ENCODE measurements around the gene SOS2. TPM values are rescaled to one million over a fixed set of nuclear protein-coding genes. Genes with fewer than 3 reads are reported as not detected.

Gene SOS2
- total RNA-seq, 1 experiment from 2014 or later, result 11.7 TPM

DNA sequence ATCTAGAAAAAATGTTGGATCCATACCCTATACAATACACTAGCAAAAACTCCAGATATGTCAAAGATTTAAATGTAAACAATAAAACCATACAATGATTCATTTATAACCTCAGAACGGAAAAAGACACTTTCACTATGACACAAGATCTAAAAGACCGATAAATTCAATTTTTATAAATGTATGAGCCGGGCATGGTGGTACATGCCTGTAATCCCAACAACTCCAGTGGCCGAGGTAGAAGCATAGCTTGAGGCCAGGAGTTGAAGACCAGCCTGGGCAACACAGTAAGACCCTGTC, 2.5 kb upstream of the SOS2 start:
- DNase-seq (ENCODE audit: low read depth, low spot score) (no peak), ATAC-seq (no peak)
- TF ChIP-seq EGR1 (IDR thresholded peaks at IDR 0.05; ENCODE audit: low read depth) (no peak), EZH2 (IDR thresholded peaks at IDR 0.05) (no peak), FOSL1 (IDR thresholded peaks at IDR 0.05; ENCODE audit: low read depth) (no peak), SP1 (IDR thresholded peaks at IDR 0.05; ENCODE audit: low read depth) (no peak), TCF7L2 (IDR thresholded peaks at IDR 0.05; ENCODE audit: borderline replicate concordance, extremely low read depth, insufficient read depth, insufficient read length) (no peak), ZFX (IDR thresholded peaks at IDR 0.05) (no peak), YY1 (IDR thresholded peaks at IDR 0.05; ENCODE audit: extremely low read depth, insufficient replicate concordance, low read depth, low read length) (no peak), POLR2AphosphoS5 (IDR thresholded peaks at IDR 0.05; ENCODE audit: low read depth, low read length) (no peak), ELF1 (IDR thresholded peaks at IDR 0.05; ENCODE audit: borderline replicate concordance, low read depth) (no peak), REST (IDR thresholded peaks at IDR 0.05; ENCODE audit: low read depth) (no peak), SRF (IDR thresholded peaks at IDR 0.05; ENCODE audit: low read depth) (no peak), ZBTB33 (IDR thresholded peaks at IDR 0.05; ENCODE audit: extremely low read depth, insufficient replicate concordance, low read length) (no peak), CBX3 (IDR thresholded peaks at IDR 0.05; ENCODE audit: low read depth) (no peak), JUND (IDR thresholded peaks at IDR 0.05) (no peak), EZH2phosphoT487 (IDR thresholded peaks at IDR 0.05; ENCODE audit: borderline replicate concordance) (no peak)
- TF ChIP-seq, protein P1, sequence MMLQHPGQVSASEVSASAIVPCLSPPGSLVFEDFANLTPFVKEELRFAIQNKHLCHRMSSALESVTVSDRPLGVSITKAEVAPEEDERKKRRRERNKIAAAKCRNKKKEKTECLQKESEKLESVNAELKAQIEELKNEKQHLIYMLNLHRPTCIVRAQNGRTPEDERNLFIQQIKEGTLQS (IDR thresholded peaks at IDR 0.05), result no peak
- TF ChIP-seq, protein P2, sequence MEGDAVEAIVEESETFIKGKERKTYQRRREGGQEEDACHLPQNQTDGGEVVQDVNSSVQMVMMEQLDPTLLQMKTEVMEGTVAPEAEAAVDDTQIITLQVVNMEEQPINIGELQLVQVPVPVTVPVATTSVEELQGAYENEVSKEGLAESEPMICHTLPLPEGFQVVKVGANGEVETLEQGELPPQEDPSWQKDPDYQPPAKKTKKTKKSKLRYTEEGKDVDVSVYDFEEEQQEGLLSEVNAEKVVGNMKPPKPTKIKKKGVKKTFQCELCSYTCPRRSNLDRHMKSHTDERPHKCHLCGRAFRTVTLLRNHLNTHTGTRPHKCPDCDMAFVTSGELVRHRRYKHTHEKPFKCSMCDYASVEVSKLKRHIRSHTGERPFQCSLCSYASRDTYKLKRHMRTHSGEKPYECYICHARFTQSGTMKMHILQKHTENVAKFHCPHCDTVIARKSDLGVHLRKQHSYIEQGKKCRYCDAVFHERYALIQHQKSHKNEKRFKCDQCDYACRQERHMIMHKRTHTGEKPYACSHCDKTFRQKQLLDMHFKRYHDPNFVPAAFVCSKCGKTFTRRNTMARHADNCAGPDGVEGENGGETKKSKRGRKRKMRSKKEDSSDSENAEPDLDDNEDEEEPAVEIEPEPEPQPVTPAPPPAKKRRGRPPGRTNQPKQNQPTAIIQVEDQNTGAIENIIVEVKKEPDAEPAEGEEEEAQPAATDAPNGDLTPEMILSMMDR (IDR thresholded peaks at IDR 0.05 in 2 of 3, conservative IDR thresholded peaks at IDR 0.05 in 1 of 3; ENCODE audit: borderline replicate concordance in 1 of 3, insufficient read depth in 1 of 3, low read depth in 2 of 3, low read length in 2 of 3), result no peak
- H3K4me1 ChIP-seq (ENCODE audit: control insufficient read depth in 1 of 2, insufficient read depth in 2 of 2, low read length in 2 of 2), result peaks cover 15 to 21% of the 10 kb centered on the region in 2 experiments; a peak in 3 of 4 replicates
- H3K9me2 ChIP-seq (ENCODE audit: insufficient read depth), result no peaks in the 10 kb centered on the region
- no peak overlapping the region for H3K4me3 ChIP-seq (replicated peaks in 1 of 2; ENCODE audit: low read depth in 1 of 2, low read length in 2 of 2)
- ChIA-PET POLR2A (no interaction called here), CTCF (no interaction called here), RAD21 (ENCODE audit: low non-redundant PET in 1 of 2, low total read pairs in 2 of 2, uncharacterized antibody in 2 of 2, unreplicated experiment in 2 of 2) (no interaction called here)
- no TSS peak for BruUV-seq (replicated peaks)
- H3K27me3 ChIP-seq (ENCODE audit: insufficient read depth, low read length), result no peaks in the 10 kb centered on the region
- H3K9me3 ChIP-seq (ENCODE audit: control insufficient read depth in 1 of 2, insufficient read depth in 1 of 2, low read depth in 1 of 2, low read length in 2 of 2), result no peaks in the 10 kb centered on the region; a peak in 1 of 4 replicates
- no peak overlapping the region for H3K27ac ChIP-seq (ENCODE audit: low read depth, low read length)
- no peak overlapping the region for H3K4me2 ChIP-seq (ENCODE audit: low read length)
- no peaks in the 10 kb centered on the region for H3K36me3 ChIP-seq (ENCODE audit: control insufficient read depth in 1 of 2, insufficient read depth in 2 of 2, low read length in 2 of 2)
- H2AFZ ChIP-seq (ENCODE audit: low read depth, low read length, poor library complexity, severe bottlenecking), result no peak overlapping the region
- H3K79me2 ChIP-seq (ENCODE audit: insufficient read depth, low read length), result peaks cover 18% of the 10 kb centered on the region
- H4K20me1 ChIP-seq (ENCODE audit: insufficient read depth), result no peaks in the 10 kb centered on the region
- no peak overlapping the region for H3K9ac ChIP-seq (ENCODE audit: low read length)
- intact Hi-C loops (cut with micrococcal nuclease), result no loop called here

Measured in HCT116 (cell line).